Thyroid gland (tissue), 4 donors: ENCODE measurements around the gene BECN2. TPM values are rescaled to one million over a fixed set of nuclear protein-coding genes. Genes with fewer than 3 reads are reported as not detected.
A peak's percentile ranks its signal among the peaks of the same experiment; 100 is the strongest.

Experiments
- DNase-seq, 2 donors: peaks; one replicate each; pipeline ENCODE4 v3.0.0-alpha.2; 2019
- H3K27ac ChIP-seq, 3 donors: fragments of 200-600 bp; sonication (generic); 1 replicate in 2 of 3; 2 replicates in 1 of 3; pipeline ENCODE4 v1.5.1; 2016 to 2019; ENCODE audit warnings: mild to moderate bottlenecking in 1 of 3, moderate library complexity in 1 of 3
- H3K27me3 ChIP-seq: fragments of 200-600 bp; sonication (generic); one replicate; pipeline ENCODE4 v1.5.1; 2019
- H3K36me3 ChIP-seq, 2 donors: fragments of 200-600 bp; sonication (generic); one replicate each; pipeline ENCODE4 v1.5.1; 2016 to 2019
- H3K4me1 ChIP-seq, 2 donors: fragments of 200-600 bp; sonication (generic); one replicate each; pipeline ENCODE4 v1.5.1; 2017 to 2019
- H3K4me3 ChIP-seq, 3 donors: fragments of 200-600 bp; sonication (generic); replicated peaks in 1 of 3; 1 replicate in 2 of 3; 2 replicates in 1 of 3; pipeline ENCODE4 v1.5.1; 2016; ENCODE audit warnings: mild to moderate bottlenecking in 1 of 3
- H3K9me3 ChIP-seq: fragments of 200-600 bp; sonication (generic); one replicate; pipeline ENCODE4 v1.5.1; 2017
- CTCF ChIP-seq, 6 experiments: fragments of 200-600 bp in 3 of 6; fragments of 450-650 bp in 3 of 6; sonication (generic) in 3 of 6; IDR thresholded peaks; one replicate each; pipeline ENCODE4 v1.5.1; 2016 to 2019; ENCODE audit warnings: antibody characterized with exemption in 6 of 6, mild to moderate bottlenecking in 2 of 6, inconsistent platforms in 1 of 6, moderate library complexity in 1 of 6
- POLR2A ChIP-seq, 2 donors: fragments of 450-650 bp; IDR thresholded peaks; one replicate each; pipeline ENCODE4 v1.6.1; 2017; ENCODE audit warnings: antibody characterized with exemption in 2 of 2, mild to moderate bottlenecking in 2 of 2, moderate library complexity in 1 of 2
- WGBS, 2 donors: methylation state at CpG; one replicate each; pipeline ENCODE4 v1.1.5; 2017; 5-methylcytosine and 5-hydroxymethylcytosine counted together
- intact Hi-C: fragments of 100-400 bp; cut with DNase I; formaldehyde crosslinking; loops from one replicate; pipeline ENCODE4 v1.15.1; 2023
- total RNA-seq, 4 donors: library from RNA; depleted of rRNA; stranded (reverse); fragments of >200 nt; gene quantifications; one replicate each; pipeline ENCODE4 v1.2.3, GENCODE V29; 2016

The BECN2 gene
- total RNA-seq: not detected

DNA sequence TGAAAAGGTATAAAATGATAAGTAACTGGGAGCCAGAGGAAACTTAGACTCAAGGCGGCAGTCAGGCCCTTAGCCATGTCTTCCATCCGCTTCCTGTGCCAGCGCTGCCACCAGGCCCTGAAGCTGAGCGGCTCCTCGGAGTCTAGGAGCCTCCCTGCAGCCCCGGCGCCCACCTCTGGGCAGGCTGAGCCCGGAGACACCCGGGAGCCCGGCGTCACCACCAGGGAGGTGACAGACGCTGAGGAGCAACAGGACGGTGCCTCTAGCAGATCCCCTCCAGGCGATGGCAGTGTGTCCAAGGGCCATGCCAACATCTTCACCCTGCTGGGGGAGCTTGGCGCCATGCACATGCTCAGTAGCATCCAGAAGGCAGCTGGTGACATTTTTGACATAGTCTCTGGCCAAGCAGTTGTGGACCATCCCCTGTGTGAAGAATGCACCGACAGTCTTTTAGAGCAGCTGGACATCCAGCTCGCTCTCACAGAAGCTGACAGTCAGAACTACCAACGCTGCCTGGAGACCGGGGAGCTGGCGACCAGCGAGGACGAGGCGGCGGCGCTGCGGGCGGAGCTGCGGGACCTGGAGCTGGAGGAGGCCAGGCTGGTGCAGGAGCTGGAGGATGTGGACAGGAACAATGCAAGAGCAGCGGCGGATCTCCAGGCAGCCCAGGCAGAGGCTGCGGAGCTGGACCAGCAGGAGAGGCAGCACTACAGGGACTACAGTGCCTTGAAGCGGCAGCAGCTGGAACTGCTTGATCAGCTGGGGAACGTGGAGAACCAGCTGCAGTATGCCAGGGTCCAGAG, at the start of gene BECN2:
Gene BECN2, plus strand, starts transcription at position 76 of the 803 bp plus-strand sequence. Its CDS starts 0 bp downstream, at position 76.
- intact Hi-C loops: no loop called here
- TF ChIP-seq CTCF (IDR thresholded peaks at IDR 0.05) (no peak), POLR2A (IDR thresholded peaks at IDR 0.05) (no peak)

DNA sequence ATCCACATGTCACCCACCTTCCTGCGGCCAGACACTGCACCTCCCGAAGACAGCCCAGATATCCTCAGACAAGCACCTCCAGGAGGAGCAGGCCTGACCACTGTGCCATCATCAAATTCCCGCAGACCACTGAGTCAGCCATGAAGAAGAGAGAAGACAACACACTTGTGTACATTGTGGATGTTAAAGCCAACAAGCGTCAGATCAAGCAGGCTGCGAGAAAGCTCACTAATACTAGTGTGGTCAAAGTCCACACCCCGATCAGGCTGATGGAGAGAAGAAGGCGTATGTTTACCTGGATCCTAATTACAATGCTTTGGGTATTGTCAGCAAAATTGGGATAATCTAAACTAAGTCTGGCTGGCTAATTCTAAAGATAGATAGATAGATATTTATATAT, 41.4 kb upstream of the BECN2 start:
- TF ChIP-seq CTCF (IDR thresholded peaks at IDR 0.05) (no peak), POLR2A (IDR thresholded peaks at IDR 0.05) (no peak)
- no peaks in the 10 kb centered on the region for H3K9me3 ChIP-seq
- no peaks in the 10 kb centered on the region for H3K27me3 ChIP-seq
- intact Hi-C loops: no loop called here
- 89 to 91% methylated on average over 7 of the region's 7 CpGs for WGBS, 2 donors
- H3K4me3 ChIP-seq: no peak overlapping the region
- no peaks in the 10 kb centered on the region for H3K4me1 ChIP-seq
- H3K36me3 ChIP-seq: no peaks in the 10 kb centered on the region
- DNase-seq: no peak
- H3K27ac ChIP-seq: no peak overlapping the region

More for the DNA sequence above, at the start of gene BECN2:
- Histone ChIP-seq H3K4me1 (no peaks in the 10 kb centered on the region), H3K27ac (no peak within 1 kb of the TSS), H3K9me3 (no peaks in the 10 kb centered on the region), H3K4me3 (no peak within 1 kb of the TSS), H3K27me3 (no peaks in the 10 kb centered on the region), H3K36me3 (no peaks in the 10 kb centered on the region)
- no peak for DNase-seq
- 89 to 95% methylated on average over 17 to 30 of the region's 33 CpGs for WGBS, 2 donors

DNA sequence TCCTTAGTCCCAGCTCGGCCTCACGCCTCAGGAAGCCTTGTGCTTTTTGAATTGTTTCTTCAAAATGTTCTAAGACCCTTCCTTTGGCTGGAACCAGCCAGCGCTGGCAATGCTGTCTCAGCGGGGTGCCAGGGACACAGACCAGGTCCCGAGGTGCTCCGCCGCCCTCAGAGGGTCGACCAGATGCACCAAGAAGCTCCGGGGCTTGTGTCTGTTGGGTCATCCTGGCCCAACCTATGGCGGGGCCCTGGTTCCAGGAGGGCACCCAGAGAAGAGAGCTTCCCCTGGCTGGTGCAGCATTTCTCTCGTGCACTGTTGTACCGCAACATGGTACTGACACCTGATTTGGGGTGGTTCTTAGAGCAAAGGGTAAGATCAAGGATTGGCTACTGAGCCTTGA, 40.1 kb upstream of the BECN2 start:
- Histone ChIP-seq H3K27me3 (no peaks in the 10 kb centered on the region), H3K27ac (no peak overlapping the region), H3K9me3 (no peaks in the 10 kb centered on the region), H3K4me1 (no peaks in the 10 kb centered on the region), H3K36me3 (no peaks in the 10 kb centered on the region), H3K4me3 (no peak overlapping the region)
- 93 to 96% methylated on average over 6 to 12 of the region's 12 CpGs for WGBS, 2 donors
- no peak for TF ChIP-seq CTCF (IDR thresholded peaks at IDR 0.05)
- no peak for TF ChIP-seq POLR2A (IDR thresholded peaks at IDR 0.05)
- intact Hi-C loops: no loop called here
- DNase-seq: no peak

- DNase-seq: peak in 1 of 2 donors; percentile 3
- Histone ChIP-seq H3K4me3 (no peak overlapping the region), H3K27ac (no peak overlapping the region), H3K4me1 (no peaks in the 10 kb centered on the region), H3K9me3 (no peaks in the 10 kb centered on the region), H3K27me3 (no peaks in the 10 kb centered on the region), H3K36me3 (no peaks in the 10 kb centered on the region)
- TF ChIP-seq POLR2A (IDR thresholded peaks at IDR 0.05) (no peak), CTCF (IDR thresholded peaks at IDR 0.05) (no peak)
- intact Hi-C loops: no loop called here
- 73 to 74% methylated on average over 5 of the region's 5 CpGs for whole genome bisulfite sequencing, 2 donors
These were observed 38.7 kb upstream of the BECN2 start for GRCh38 chr1:241918879-241919278.

GRCh38 chr1:241924080-241924808, 33.3 kb upstream of the BECN2 start:
- 84 to 89% methylated on average over 10 of the region's 10 CpGs for WGBS, 2 donors
- no peak for DNase-seq
- Histone ChIP-seq H3K27me3 (no peaks in the 10 kb centered on the region), H3K4me1 (no peaks in the 10 kb centered on the region), H3K27ac (no peak overlapping the region), H3K9me3 (no peaks in the 10 kb centered on the region), H3K4me3 (no peak overlapping the region), H3K36me3 (no peaks in the 10 kb centered on the region)
- intact Hi-C loops: no loop called here
- TF ChIP-seq POLR2A (IDR thresholded peaks at IDR 0.05) (no peak), CTCF (IDR thresholded peaks at IDR 0.05) (no peak)
